Measurements from ENCODE around the gene LRFN4.
"Not testable (repeated sequence)": the region's sequence is repeated elsewhere in the genome, so short reads cannot be mapped to it uniquely, and the experiment has no call there.

Gene LRFN4

GRCh38 chr11:66820381-66820780, 36.5 kb upstream of the LRFN4 start:
- TF ChIP-seq CTCF (IDR thresholded peaks at IDR 0.05; ENCODE audit: control insufficient read depth, insufficient read depth, low read depth, low read length, missing control alignments): no peak
- no peak overlapping the region for H3K4me3 ChIP-seq (ENCODE audit: control insufficient read depth, low read depth, low read length)
- no peak for DNase-seq (ENCODE audit: low read depth)

GRCh38 chr11:66820901-66821300, 36.0 kb upstream of the LRFN4 start:
- DNase-seq (ENCODE audit: low read depth): no peak
- no peak overlapping the region for H3K4me3 ChIP-seq (ENCODE audit: control insufficient read depth, low read depth, low read length)
- TF ChIP-seq CTCF (IDR thresholded peaks at IDR 0.05; ENCODE audit: control insufficient read depth, insufficient read depth, low read depth, low read length, missing control alignments): no peak

GRCh38 chr11:66823700-66824099, 33.2 kb upstream of the LRFN4 start:
- H3K4me3 ChIP-seq (ENCODE audit: control insufficient read depth, low read depth, low read length): no peak overlapping the region
- no peak for TF ChIP-seq CTCF (IDR thresholded peaks at IDR 0.05; ENCODE audit: control insufficient read depth, insufficient read depth, low read depth, low read length, missing control alignments)
- no peak for DNase-seq (ENCODE audit: low read depth)

- DNase-seq (ENCODE audit: low read depth): not testable (repeated sequence)
These were observed 32.3 kb upstream of the LRFN4 start for GRCh38 chr11:66824573-66824972.

GRCh38 chr11:66834539-66834845, 22.4 kb upstream of the LRFN4 start:
- H3K4me3 ChIP-seq (ENCODE audit: control insufficient read depth, low read depth, low read length): no peak overlapping the region
- no peak for DNase-seq (ENCODE audit: low read depth)

More at GRCh38 chr11:66824573-66824972, 32.3 kb upstream of the LRFN4 start:
- H3K4me3 ChIP-seq (ENCODE audit: control insufficient read depth, low read depth, low read length): not testable (repeated sequence)

GRCh38 chr11:66834943-66835342, 21.9 kb upstream of the LRFN4 start:
- TF ChIP-seq CTCF (IDR thresholded peaks at IDR 0.05; ENCODE audit: control insufficient read depth, insufficient read depth, low read depth, low read length, missing control alignments): no peak
- no peak overlapping the region for H3K4me3 ChIP-seq (ENCODE audit: control insufficient read depth, low read depth, low read length)
- no peak for DNase-seq (ENCODE audit: low read depth)

More at GRCh38 chr11:66834539-66834845, 22.4 kb upstream of the LRFN4 start:
- no peak for TF ChIP-seq CTCF (IDR thresholded peaks at IDR 0.05; ENCODE audit: control insufficient read depth, insufficient read depth, low read depth, low read length, missing control alignments)

- no peak overlapping the region for H3K4me3 ChIP-seq (ENCODE audit: control insufficient read depth, low read depth, low read length)
- peak; percentile 52 for DNase-seq (ENCODE audit: low read depth)
- no peak for TF ChIP-seq CTCF (IDR thresholded peaks at IDR 0.05; ENCODE audit: control insufficient read depth, insufficient read depth, low read depth, low read length, missing control alignments)
These were observed 21.0 kb upstream of the LRFN4 start for GRCh38 chr11:66835768-66836405.
